Activated CD8-positive, alpha-beta T cell treated with anti-CD3 and anti-CD28 coated beads for 36 hours (primary cell): ENCODE data around the gene TLE6. TPM values are rescaled to one million over a fixed set of nuclear protein-coding genes. Genes with fewer than 3 reads are reported as not detected.
"Not testable (repeated sequence)": the region's sequence is repeated elsewhere in the genome, so short reads cannot be mapped to it uniquely, and the experiment has no call there.

ENCODE experiments used
- ATAC-seq: fragments of 200-7000 bp; cut with Tn5 transposase; one replicate; pipeline ENCODE4 v1.10.0; 2021; ENCODE audit warnings: mild to moderate bottlenecking, moderate library complexity
- CTCF ChIA-PET: fragments of 350-600 bp; sonication (Branson Sonifier 250); formaldehyde crosslinking; loops from one replicate; lab custom pipeline; 2021; ENCODE audit warnings: antibody characterized with exemption; lab: Charles Lee
- POLR2A ChIA-PET: fragments of 350-600 bp; sonication (Branson Sonifier 250); formaldehyde crosslinking; loops from one replicate; lab custom pipeline; 2021; ENCODE audit warnings: antibody characterized with exemption; lab: Charles Lee
- DNase-seq: peaks from one replicate; pipeline ENCODE4 v3.0.0-alpha.2; 2020
- H3K27ac Mint-ChIP-seq: one replicate; pipeline ENCODE4 v1.8.0; 2021; ENCODE audit warnings: mild to moderate bottlenecking, mixed read lengths
- H3K27me3 Mint-ChIP-seq: one replicate; pipeline ENCODE4 v1.8.0; 2021; ENCODE audit warnings: mixed read lengths
- H3K36me3 Mint-ChIP-seq: one replicate; pipeline ENCODE4 v1.8.0; 2021; ENCODE audit warnings: low read depth, mixed read lengths
- H3K4me1 Mint-ChIP-seq: one replicate; pipeline ENCODE4 v1.8.0; 2021; ENCODE audit warnings: low read depth, mixed read lengths
- H3K4me3 Mint-ChIP-seq: one replicate; pipeline ENCODE4 v1.8.0; 2021; ENCODE audit warnings: mild to moderate bottlenecking, moderate library complexity, mixed read lengths
- H3K9me3 Mint-ChIP-seq: one replicate; pipeline ENCODE4 v1.8.0; 2021; ENCODE audit warnings: mixed read lengths
- CTCF ChIP-seq: fragments of 200-600 bp; IDR thresholded peaks from one replicate; pipeline ENCODE4 v1.8.0; 2022; ENCODE audit warnings: antibody characterized with exemption, mild to moderate bottlenecking
- intact Hi-C: fragments of 100-400 bp; cut with micrococcal nuclease; formaldehyde crosslinking; loops from one replicate; pipeline ENCODE4 v1.10.0; 2022
- total RNA-seq, 2 experiments: library from RNA; stranded (reverse); gene quantifications; one replicate each; pipeline ENCODE4 v1.2.3, GENCODE V29; 2021

The TLE6 gene
- total RNA-seq, 2 experiments from 2014 or later: 3.5 to 5.1 TPM

GRCh38 chr19:2963122-2963521, 14.2 kb upstream of the TLE6 start:
- H3K36me3 Mint-ChIP-seq: no peaks in the 10 kb centered on the region
- ChIA-PET POLR2A (interaction anchor here (0.6 kb wide), 1 partner anchor 138 kb away, joined by 3 read pairs; no protein-coding TSS in a partner anchor), CTCF (interaction anchor here (0.9 to 3.2 kb wide), 17 partner anchors 11 to 261 kb away, joined by 3 to 20 read pairs (median 6); partner anchors contain the start of genes CELF5 and TLE6)
- H3K9me3 Mint-ChIP-seq: no peaks in the 10 kb centered on the region
- H3K27ac Mint-ChIP-seq: no peak overlapping the region
- DNase-seq: no peak
- peaks cover 3% of the 10 kb centered on the region for H3K4me1 Mint-ChIP-seq
- H3K27me3 Mint-ChIP-seq: no peaks in the 10 kb centered on the region
- no peak overlapping the region for H3K4me3 Mint-ChIP-seq
- intact Hi-C loops: loop anchor here (10.0 kb wide), 1 partner anchor 142 kb away; no protein-coding TSS in a partner anchor
- no peak for ATAC-seq
- no peak for TF ChIP-seq CTCF

- intact Hi-C loops: loop anchor here (10.0 kb wide), 1 partner anchor 141 kb away; no protein-coding TSS in a partner anchor
- CTCF ChIA-PET: interaction anchor here (1.5 to 3.2 kb wide), 8 partner anchors 13 to 162 kb away, joined by 3 to 20 read pairs (median 12); partner anchors contain the start of gene TLE6
- DNase-seq, H3K9me3 Mint-ChIP-seq, ATAC-seq, H3K4me3 Mint-ChIP-seq, H3K27ac Mint-ChIP-seq, POLR2A ChIA-PET, H3K4me1 Mint-ChIP-seq, H3K36me3 Mint-ChIP-seq, H3K27me3 Mint-ChIP-seq: not testable (repeated sequence)
Measured at GRCh38 chr19:2963631-2964030, 13.7 kb upstream of the TLE6 start.

GRCh38 chr19:2964874-2965273, 12.5 kb upstream of the TLE6 start:
- intact Hi-C loops: loop anchor here (10.0 kb wide), 1 partner anchor 140 kb away; no protein-coding TSS in a partner anchor
- H3K9me3 Mint-ChIP-seq: no peaks in the 10 kb centered on the region
- H3K27ac Mint-ChIP-seq: no peak overlapping the region
- no peaks in the 10 kb centered on the region for H3K27me3 Mint-ChIP-seq
- DNase-seq: no peak
- H3K4me1 Mint-ChIP-seq: peaks cover 3% of the 10 kb centered on the region
- no peak for TF ChIP-seq CTCF
- no peak for ATAC-seq
- CTCF ChIA-PET: interaction anchor here (2.1 to 2.7 kb wide), 2 partner anchors 14 to 140 kb away, joined by 7 to 21 read pairs; no protein-coding TSS in a partner anchor
- H3K4me3 Mint-ChIP-seq: no peak overlapping the region
- POLR2A ChIA-PET: no interaction called here
- H3K36me3 Mint-ChIP-seq: no peaks in the 10 kb centered on the region

GRCh38 chr19:2967972-2968371, 9.4 kb upstream of the TLE6 start:
- ATAC-seq (no peak), DNase-seq (no peak)
- Mint-ChIP-seq H3K4me1 (no peaks in the 10 kb centered on the region), H3K27ac (no peak overlapping the region), H3K27me3 (no peaks in the 10 kb centered on the region), H3K9me3 (no peaks in the 10 kb centered on the region), H3K4me3 (no peak overlapping the region), H3K36me3 (no peaks in the 10 kb centered on the region)
- ChIA-PET CTCF (interaction anchor here (1.1 to 2.1 kb wide), 4 partner anchors 17 to 177 kb away, joined by 3 to 10 read pairs (median 4); no protein-coding TSS in a partner anchor), POLR2A (interaction anchor here (0.6 kb wide), 1 partner anchor 413 kb away, joined by 3 read pairs; no protein-coding TSS in a partner anchor)
- TF ChIP-seq CTCF: no peak
- intact Hi-C loops: loop anchor here (10.0 kb wide), 1 partner anchor 137 kb away; no protein-coding TSS in a partner anchor

- H3K9me3 Mint-ChIP-seq: no peaks in the 10 kb centered on the region
- ChIA-PET CTCF (interaction anchor here (2.0 to 2.1 kb wide), 2 partner anchors 18 to 140 kb away, joined by 5 to 10 read pairs; no protein-coding TSS in a partner anchor), POLR2A (interaction anchor here (0.8 kb wide), 1 partner anchor 128 kb away, joined by 3 read pairs; no protein-coding TSS in a partner anchor)
- ATAC-seq (no peak), DNase-seq (no peak)
- no peak for TF ChIP-seq CTCF
- H3K36me3 Mint-ChIP-seq: no peaks in the 10 kb centered on the region
- H3K4me1 Mint-ChIP-seq: no peaks in the 10 kb centered on the region
- no peak overlapping the region for H3K27ac Mint-ChIP-seq
- H3K4me3 Mint-ChIP-seq: no peak overlapping the region
- intact Hi-C loops: loop anchor here (10.0 kb wide), 1 partner anchor 136 kb away; no protein-coding TSS in a partner anchor
- H3K27me3 Mint-ChIP-seq: no peaks in the 10 kb centered on the region
Measured at GRCh38 chr19:2969104-2969504, 8.3 kb upstream of the TLE6 start.
